ENCODE measurements around the gene MAMSTR. TPM values are rescaled to one million over a fixed set of nuclear protein-coding genes. Genes with fewer than 3 reads are reported as not detected.

MAMSTR gene
- polyA plus RNA-seq, 1 donor (not counting 4 experiments of a cell fraction or from before 2014, with no cell fraction given), result 0.35 TPM

GRCh38 chr19:48734625-48735024 is 15.1 kb upstream of the MAMSTR start:
- H2AFZ ChIP-seq (ENCODE audit: control insufficient read depth, low read length), result no peak overlapping the region
- no peak for TF ChIP-seq EZH2 (IDR thresholded peaks at IDR 0.05; ENCODE audit: low read length)
- TF ChIP-seq CTCF (optimal IDR thresholded peaks at IDR 0.05 in 1 of 3, IDR thresholded peaks at IDR 0.05 in 1 of 3, conservative IDR thresholded peaks at IDR 0.05 in 1 of 3; ENCODE audit: extremely low read depth in 1 of 3, insufficient read depth in 2 of 3, low read length in 3 of 3), result no peak
- peak overlapping the region; percentile 73 for H3K4me2 ChIP-seq (ENCODE audit: control insufficient read depth, extremely low read depth, insufficient read depth, low read depth, low read length)
- no peaks in the 10 kb centered on the region for H3K79me2 ChIP-seq (ENCODE audit: control insufficient read depth, insufficient read depth, low read length)
- no peak overlapping the region for H3K9ac ChIP-seq (ENCODE audit: control insufficient read depth, extremely low read depth, insufficient read depth, low read length)
- H3K4me3 ChIP-seq (ENCODE audit: control insufficient read depth in 2 of 3, extremely low read depth in 1 of 3, insufficient read depth in 2 of 3, low read depth in 1 of 3, low read length in 3 of 3), result peak overlapping the region in 1 of 3 experiments; percentile 60
- no peaks in the 10 kb centered on the region for H3K9me1 ChIP-seq (ENCODE audit: control insufficient read depth, extremely low read depth, insufficient read depth, low read length)
- no peaks in the 10 kb centered on the region for H3K9me3 ChIP-seq (ENCODE audit: control insufficient read depth, low read depth, low read length)
- no peaks in the 10 kb centered on the region for H3K36me3 ChIP-seq (ENCODE audit: control insufficient read depth in 2 of 2, extremely low read depth in 1 of 2, insufficient read depth in 2 of 2, low read length in 2 of 2)
- H4K20me1 ChIP-seq (ENCODE audit: control insufficient read depth, extremely low read depth, insufficient read depth, low read length), result no peaks in the 10 kb centered on the region
- H3K4me1 ChIP-seq (ENCODE audit: control insufficient read depth, extremely low read depth, insufficient read depth, low read length), result peaks cover 5% of the 10 kb centered on the region
- DNase-seq (ENCODE audit: low read depth, low spot score), result no peak
- dilution Hi-C loops (cut with MboI; ENCODE audit: extremely low pct_ligation_motif_present, low sequenced_read_pairs), result no loop called here
- FAIRE-seq, result no peak
- no peaks in the 10 kb centered on the region for H3K27me3 ChIP-seq (ENCODE audit: control insufficient read depth, extremely low read depth, insufficient read depth, low read length)
- H3K27ac ChIP-seq (ENCODE audit: control insufficient read depth, insufficient read depth, low read length), result no peak overlapping the region

GRCh38 chr19:48731452-48731851 is 11.9 kb upstream of the MAMSTR start:
- H3K4me3 ChIP-seq (ENCODE audit: control insufficient read depth in 2 of 3, extremely low read depth in 1 of 3, insufficient read depth in 2 of 3, low read depth in 1 of 3, low read length in 3 of 3), result no peak overlapping the region
- no peak overlapping the region for H3K27ac ChIP-seq (ENCODE audit: control insufficient read depth, insufficient read depth, low read length)
- no peak overlapping the region for H3K9ac ChIP-seq (ENCODE audit: control insufficient read depth, extremely low read depth, insufficient read depth, low read length)
- no peaks in the 10 kb centered on the region for H3K79me2 ChIP-seq (ENCODE audit: control insufficient read depth, insufficient read depth, low read length)
- no peaks in the 10 kb centered on the region for H3K27me3 ChIP-seq (ENCODE audit: control insufficient read depth, extremely low read depth, insufficient read depth, low read length)
- DNase-seq (ENCODE audit: low read depth, low spot score) (no peak), FAIRE-seq (no peak)
- no peak overlapping the region for H2AFZ ChIP-seq (ENCODE audit: control insufficient read depth, low read length)
- H3K4me2 ChIP-seq (ENCODE audit: control insufficient read depth, extremely low read depth, insufficient read depth, low read depth, low read length), result no peak overlapping the region
- peaks cover 1% of the 10 kb centered on the region for H3K4me1 ChIP-seq (ENCODE audit: control insufficient read depth, extremely low read depth, insufficient read depth, low read length)
- no peaks in the 10 kb centered on the region for H3K9me1 ChIP-seq (ENCODE audit: control insufficient read depth, extremely low read depth, insufficient read depth, low read length)
- H3K9me3 ChIP-seq (ENCODE audit: control insufficient read depth, low read depth, low read length), result no peaks in the 10 kb centered on the region
- H4K20me1 ChIP-seq (ENCODE audit: control insufficient read depth, extremely low read depth, insufficient read depth, low read length), result no peaks in the 10 kb centered on the region
- dilution Hi-C loops (cut with MboI; ENCODE audit: extremely low pct_ligation_motif_present, low sequenced_read_pairs), result no loop called here
- H3K36me3 ChIP-seq (ENCODE audit: control insufficient read depth in 2 of 2, extremely low read depth in 1 of 2, insufficient read depth in 2 of 2, low read length in 2 of 2), result peaks cover 0 to 6% of the 10 kb centered on the region in 2 experiments
- TF ChIP-seq EZH2 (IDR thresholded peaks at IDR 0.05; ENCODE audit: low read length) (no peak), CTCF (optimal IDR thresholded peaks at IDR 0.05 in 1 of 3, IDR thresholded peaks at IDR 0.05 in 1 of 3, conservative IDR thresholded peaks at IDR 0.05 in 1 of 3; ENCODE audit: extremely low read depth in 1 of 3, insufficient read depth in 2 of 3, low read length in 3 of 3) (no peak)
